H1 (cell line): ENCODE data around the gene ABHD16A. TPM values are rescaled to one million over a fixed set of nuclear protein-coding genes. Genes with fewer than 3 reads are reported as not detected.

ENCODE experiments used
- CTCF ChIA-PET: fragments of 300-600 bp; sonication (Branson Sonifier 250); formaldehyde crosslinking; loops from one replicate; lab custom pipeline; 2021; ENCODE audit not compliant: partially characterized antibody; lab: Charles Lee
- POLR2A ChIA-PET: fragments of 300-600 bp; sonication (Branson Sonifier 250); formaldehyde crosslinking; loops from one replicate; lab custom pipeline; 2021; ENCODE audit warnings: inconsistent platforms; ENCODE audit not compliant: partially characterized antibody; lab: Charles Lee
- DNase-seq, 2 experiments: peaks; one replicate each; pipeline versions ENCODE4 v3.0.0 to v3.0.0-alpha.2; 2010 to 2022; ENCODE audit warnings: low spot score in 2 of 2, low read depth in 1 of 2, mixed read lengths in 1 of 2
- FAIRE-seq: peaks from 2 replicates; lab custom pipeline; 2011; peaks lifted over from hg19 to GRCh38; lab: Jason Lieb, UNC
- H2AFZ ChIP-seq: 2 replicates; pipeline ENCODE4 v1.8.1; 2012; ENCODE audit warnings: low read length, inconsistent platforms
- H2AK5ac ChIP-seq: 2 replicates; pipeline ENCODE4 v1.6.1; 2013; ENCODE audit warnings: low read depth, low read length
- H2BK120ac ChIP-seq: replicated peaks from 2 replicates; pipeline ENCODE3; 2013; ENCODE audit warnings: low read depth, low read length, inconsistent platforms
- H2BK12ac ChIP-seq: 2 replicates; pipeline ENCODE4 v1.6.1; 2013; ENCODE audit warnings: low read depth, low read length
- H2BK15ac ChIP-seq: 2 replicates; pipeline ENCODE4 v1.6.1; 2013; ENCODE audit warnings: low read length
- H2BK20ac ChIP-seq: 2 replicates; pipeline ENCODE4 v1.6.1; 2013; ENCODE audit warnings: low read length
- H2BK5ac ChIP-seq: 2 replicates; pipeline ENCODE4 v1.6.1; 2013; ENCODE audit warnings: low read depth, low read length
- H3K14ac ChIP-seq: 2 replicates; pipeline ENCODE4 v1.6.1; 2013; ENCODE audit warnings: inconsistent platforms; ENCODE audit not compliant: insufficient read length
- H3K18ac ChIP-seq: 2 replicates; pipeline ENCODE4 v1.6.1; 2013; ENCODE audit warnings: low read length; ENCODE audit errors: extremely low read depth
- H3K23ac ChIP-seq: 2 replicates; pipeline ENCODE4 v1.6.1; 2013; ENCODE audit warnings: inconsistent platforms; ENCODE audit not compliant: insufficient read length
- H3K23me2 ChIP-seq: 2 replicates; pipeline ENCODE4 v1.6.1; 2013; ENCODE audit warnings: low read depth, low read length
- H3K27ac ChIP-seq: 2 replicates; pipeline ENCODE4 v1.6.1; 2011; ENCODE audit warnings: low read depth, low read length, inconsistent platforms
- H3K27me3 ChIP-seq, 4 experiments: replicated peaks in 1 of 4; 1 replicate in 1 of 4; 2 replicates in 3 of 4; pipeline versions ENCODE4 v1.6.1 to v1.8.1; 2011 to 2013; ENCODE audit warnings: low read length in 3 of 4, mild to moderate bottlenecking in 3 of 4, inconsistent platforms in 2 of 4, mixed read lengths in 2 of 4, moderate library complexity in 1 of 4; ENCODE audit not compliant: control insufficient read depth in 3 of 4, insufficient read depth in 3 of 4; ENCODE audit errors: extremely low read depth in 1 of 4
- H3K36me3 ChIP-seq, 4 experiments: 2 replicates each; pipeline versions ENCODE4 v1.6.1 to v1.8.1; 2011 to 2013; ENCODE audit warnings: mild to moderate bottlenecking in 4 of 4, low read length in 3 of 4, moderate library complexity in 2 of 4, control low read depth in 1 of 4, inconsistent platforms in 1 of 4; ENCODE audit not compliant: insufficient read depth in 4 of 4, control insufficient read depth in 2 of 4
- H3K4ac ChIP-seq: replicated peaks from 2 replicates; pipeline ENCODE3; 2013; ENCODE audit warnings: low read length, low read depth, mixed read lengths, inconsistent platforms; ENCODE audit not compliant: insufficient read length
- H3K4me1 ChIP-seq, 4 experiments: replicated peaks in 1 of 4; 1 replicate in 1 of 4; 2 replicates in 3 of 4; pipeline versions ENCODE4 v1.6.1 to v1.8.1; 2011 to 2013; ENCODE audit warnings: low read length in 3 of 4, inconsistent platforms in 2 of 4, mixed read lengths in 1 of 4; ENCODE audit not compliant: insufficient read depth in 4 of 4, control insufficient read depth in 3 of 4
- H3K4me2 ChIP-seq, 2 experiments: 2 replicates each; pipeline versions ENCODE4 v1.6.1 to v1.8.1; 2011 to 2013; ENCODE audit warnings: low read depth in 2 of 2, low read length in 2 of 2, control low read depth in 1 of 2, inconsistent platforms in 1 of 2, mild to moderate bottlenecking in 1 of 2; ENCODE audit not compliant: insufficient read depth in 1 of 2
- H3K4me3 ChIP-seq, 4 experiments: fragments of 200-600, 300-600 bp in 1 of 4; sonication (generic), shearing (Covaris generic), sonication (Bioruptor Twin) in 1 of 4; 2 replicates each; pipeline versions ENCODE4 v1.5.1 to v1.8.1; 2011 to 2016; ENCODE audit warnings: low read length in 4 of 4, low read depth in 3 of 4, control low read depth in 2 of 4, inconsistent platforms in 2 of 4, mild to moderate bottlenecking in 2 of 4, mixed read lengths in 1 of 4, moderate library complexity in 1 of 4; ENCODE audit not compliant: insufficient read depth in 2 of 4; ENCODE audit errors: extremely low read depth in 1 of 4
- H3K56ac ChIP-seq: replicated peaks from 2 replicates; pipeline ENCODE3; 2013; ENCODE audit warnings: low read depth, mild to moderate bottlenecking, mixed read lengths, low read length, inconsistent platforms; ENCODE audit not compliant: insufficient read length
- H3K79me1 ChIP-seq: 2 replicates; pipeline ENCODE4 v1.6.1; 2013; ENCODE audit warnings: low read depth, low read length, control low read depth
- H3K79me2 ChIP-seq, 2 experiments: 2 replicates each; pipeline versions ENCODE4 v1.6.1 to v1.8.1; 2012 to 2013; ENCODE audit warnings: low read length in 2 of 2, mild to moderate bottlenecking in 2 of 2, inconsistent platforms in 1 of 2; ENCODE audit not compliant: insufficient read depth in 2 of 2, control insufficient read depth in 1 of 2
- H3K9ac ChIP-seq, 4 experiments: replicated peaks in 1 of 4; 1 replicate in 1 of 4; 2 replicates in 3 of 4; pipeline versions ENCODE4 v1.6.1 to v1.8.1; 2011 to 2013; ENCODE audit warnings: low read depth in 3 of 4, low read length in 3 of 4, control low read depth in 2 of 4, mild to moderate bottlenecking in 2 of 4, moderate library complexity in 2 of 4, inconsistent platforms in 1 of 4; ENCODE audit errors: extremely low read depth in 1 of 4
- H3K9me3 ChIP-seq, 2 experiments: 2 replicates each; pipeline versions ENCODE4 v1.6.1 to v1.8.1; 2012 to 2013; ENCODE audit warnings: mild to moderate bottlenecking in 2 of 2, moderate library complexity in 2 of 2, control low read depth in 1 of 2, inconsistent platforms in 1 of 2, low read depth in 1 of 2, low read length in 1 of 2, mixed read lengths in 1 of 2; ENCODE audit not compliant: insufficient read depth in 2 of 2
- H4K20me1 ChIP-seq, 2 experiments: replicated peaks in 1 of 2; 2 replicates each; pipeline versions ENCODE3 to v1.8.1; 2011 to 2013; ENCODE audit warnings: inconsistent platforms in 2 of 2, low read length in 2 of 2, mild to moderate bottlenecking in 1 of 2; ENCODE audit not compliant: insufficient read depth in 2 of 2, control insufficient read depth in 1 of 2
- H4K5ac ChIP-seq: 2 replicates; pipeline ENCODE4 v1.6.1; 2013; ENCODE audit warnings: low read length, low read depth, mixed read lengths, inconsistent platforms; ENCODE audit not compliant: insufficient read length
- H4K8ac ChIP-seq: 2 replicates; pipeline ENCODE4 v1.8.0; 2013; ENCODE audit warnings: mild to moderate bottlenecking, moderate library complexity, low read length, inconsistent platforms; ENCODE audit not compliant: insufficient read depth; ENCODE audit errors: extremely low read depth
- H4K91ac ChIP-seq: replicated peaks from 2 replicates; pipeline ENCODE3; 2013; ENCODE audit warnings: low read length, mixed read lengths, inconsistent platforms; ENCODE audit not compliant: insufficient read length
- JUN ChIP-seq: IDR thresholded peaks from 2 replicates; pipeline ENCODE4 v1.6.1; 2011; ENCODE audit warnings: low read depth, mild to moderate bottlenecking, improper control_type of control experiment, low read length
- SP1 ChIP-seq: IDR thresholded peaks from 2 replicates; pipeline ENCODE4 v1.6.1; 2011; ENCODE audit warnings: low read depth, low read length
- WGBS, 2 experiments: shearing (Covaris generic) in 1 of 2; methylation state at CpG; one replicate each; pipeline versions ENCODE4 v1.1.6 to v1.1.7; 2013 to 2015; ENCODE audit warnings: low lambda C conversion rate in 2 of 2, mixed read lengths in 2 of 2, inconsistent platforms in 1 of 2, low coverage in 1 of 2, missing lambda C conversion rate in 1 of 2; ENCODE audit not compliant: insufficient replicate concordance in 2 of 2, insufficient coverage in 1 of 2, insufficient read length in 1 of 2; ENCODE audit errors: extremely low coverage in 1 of 2, missing lambda C conversion rate in 1 of 2; 5-methylcytosine and 5-hydroxymethylcytosine counted together
- polyA plus RNA-seq, 7 experiments: library from polyadenylated mRNA; depleted of rRNA in 3 of 7; stranded (reverse) in 5 of 7; unstranded in 2 of 7; fragments of >200 nt in 5 of 7; fragments of 200-250 nt in 2 of 7; gene quantifications; 1 replicate in 5 of 7; 2 replicates in 1 of 7; 4 replicates in 1 of 7; pipeline versions ENCODE4 v1.2.1 to v1.2.3, GENCODE V29; 2011 to 2013; ENCODE audit warnings: missing spikeins in 2 of 7, mixed read lengths in 2 of 7
- total RNA-seq: library from RNA; stranded (reverse); fragmentation: NEBNext Ultra II Directional; extraction: Animal tissue kit (Norgen Biotek cat#: 25700); gene quantifications from 2 replicates; pipeline ENCODE4 v1.2.1, GENCODE V29; 2021

The ABHD16A gene
- total and polyA plus RNA-seq, 2 of the 8 experiments (the other 6 are each of a cell fraction or from before 2014, with no cell fraction given), result 32.9 to 40.2 TPM

DNA sequence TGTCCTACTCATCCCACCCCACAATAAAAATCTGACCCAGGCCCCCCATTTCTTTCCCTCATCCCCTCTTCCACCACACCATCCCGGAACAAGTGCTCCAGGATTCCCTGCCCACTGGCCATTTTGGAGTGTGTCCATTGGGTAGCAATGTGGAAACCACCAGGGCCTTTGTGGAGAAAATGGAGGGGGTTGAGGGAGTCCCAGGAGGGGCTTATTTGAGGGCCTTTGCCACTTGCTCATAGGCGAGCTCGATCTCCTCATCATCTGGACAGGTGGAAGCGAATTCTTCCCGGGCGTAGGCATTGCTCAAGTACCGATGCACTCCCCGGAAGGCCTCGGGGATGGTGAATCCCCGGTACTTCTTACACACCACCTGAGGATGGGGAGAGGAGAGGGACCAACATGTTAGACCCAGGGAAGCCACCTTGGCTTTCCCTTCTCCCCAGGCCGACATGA is 27.5 kb upstream of the ABHD16A start:
- Histone ChIP-seq H3K14ac (no peak overlapping the region), H3K18ac (no peak overlapping the region), H3K4me1 (peaks cover 10 to 19% (median 11%) of the 10 kb centered on the region in 4 experiments), H3K23ac (no peak overlapping the region), H3K79me1 (peaks cover 11% of the 10 kb centered on the region; the same call in 1 of the 2 replicates), H2BK15ac (no peak overlapping the region), H3K4me2 (peak overlapping the region; percentile 31 to 90), H4K8ac (no peak overlapping the region), H3K23me2 (peaks cover 11% of the 10 kb centered on the region), H4K5ac (no peak overlapping the region), H3K79me2 (peaks cover 0 to 17% of the 10 kb centered on the region in 2 experiments; a peak in 2 of 4 replicates), H3K4me3 (peak overlapping the region; percentile 56 to 91 (median 83); a peak in 4 of 8 replicates), H3K4ac (no peak overlapping the region), H3K9me3 (no peaks in the 10 kb centered on the region), H2BK12ac (no peak overlapping the region), H2BK20ac (no peak overlapping the region), H4K91ac (no peak overlapping the region), H3K36me3 (peaks cover 10 to 40% (median 33%) of the 10 kb centered on the region in 4 experiments), H3K27me3 (no peaks in the 10 kb centered on the region), H3K9ac (no peak overlapping the region), H3K56ac (no peak overlapping the region), H4K20me1 (peaks cover 4 to 5% of the 10 kb centered on the region in 2 experiments), H2BK5ac (no peak overlapping the region), H3K27ac (no peak overlapping the region), H2AFZ (no peak overlapping the region), H2AK5ac (no peak overlapping the region), H2BK120ac (no peak overlapping the region)
- FAIRE-seq, result no peak
- ChIA-PET POLR2A (interaction anchor here (0.6 to 4.2 kb wide), 34 partner anchors 9 to 1241 kb away, joined by 3 to 57 read pairs (median 5); partner anchors contain the start of genes ABHD16A, ATP6V1G2, BAG6 and GPANK1), CTCF (interaction anchor here (0.9 to 8.9 kb wide), 21 partner anchors 9 to 137 kb away, joined by 3 to 89 read pairs (median 7); partner anchors contain the start of genes ABHD16A, C6orf47, LSM2 and LY6G5C)
- TF ChIP-seq JUN, result no peak
- TF ChIP-seq SP1, result peak; percentile 30; the same call in 1 of the 2 replicates
- WGBS, 2 experiments, result 94% methylated on average over 11 of the region's 11 CpGs; no CpG with 5 or more reads in 1 of the 2 experiments
- no peak for DNase-seq
